H1 (cell line): ENCODE data around the gene ATXN2L. TPM values are rescaled to one million over a fixed set of nuclear protein-coding genes. Genes with fewer than 3 reads are reported as not detected.
A peak's percentile ranks its signal among the peaks of the same experiment; 100 is the strongest.

Experiments used
- BRCA1 ChIP-seq: IDR thresholded peaks from 2 replicates; pipeline ENCODE4 v1.6.1; 2012; ENCODE audit warnings: low read depth, low read length, improper control_type of control experiment
- CHD1 ChIP-seq: IDR thresholded peaks from 2 replicates; pipeline ENCODE4 v1.6.1; 2012; ENCODE audit warnings: low read depth, low read length, improper control_type of control experiment
- EP300 ChIP-seq, 2 experiments: IDR thresholded peaks; 1 replicate in 1 of 2; 2 replicates in 1 of 2; pipeline ENCODE4 v1.6.1; 2011 to 2012; ENCODE audit warnings: low read depth in 2 of 2, low read length in 2 of 2, mild to moderate bottlenecking in 2 of 2, borderline replicate concordance in 1 of 2, inconsistent platforms in 1 of 2, moderate library complexity in 1 of 2
- JUND ChIP-seq: IDR thresholded peaks from 2 replicates; pipeline ENCODE4 v1.6.1; 2011; ENCODE audit warnings: mild to moderate bottlenecking, improper control_type of control experiment, low read length
- KDM1A ChIP-seq: fragments of 200-600, 300-600 bp; sonication (generic); IDR thresholded peaks from 2 replicates; pipeline ENCODE4 v1.7.1; 2016; ENCODE audit warnings: mild to moderate bottlenecking, low read length, borderline replicate concordance
- PHF8 ChIP-seq: fragments of 200-600 bp; sonication (generic); conservative IDR thresholded peaks from 2 replicates; pipeline ENCODE4 v1.7.1; 2012; ENCODE audit warnings: low read depth, mild to moderate bottlenecking, inconsistent platforms, low read length, moderate library complexity
- SIN3A ChIP-seq, 2 experiments: IDR thresholded peaks in 1 of 2; conservative IDR thresholded peaks in 1 of 2; 2 replicates each; pipeline ENCODE4 v1.6.1; 2011 to 2012; ENCODE audit warnings: low read length in 2 of 2, improper control_type of control experiment in 1 of 2, low read depth in 1 of 2, mild to moderate bottlenecking in 1 of 2
- SRF ChIP-seq: IDR thresholded peaks from 2 replicates; pipeline ENCODE4 v1.6.1; 2011; ENCODE audit warnings: mild to moderate bottlenecking, low read depth, low read length, moderate library complexity
- SUZ12 ChIP-seq: fragments of 200-600 bp; sonication (generic); IDR thresholded peaks from 2 replicates; pipeline ENCODE4 v1.6.1; 2012; ENCODE audit warnings: mild to moderate bottlenecking, inconsistent platforms, low read length, moderate library complexity, mixed read lengths
- TEAD4 ChIP-seq: IDR thresholded peaks from 2 replicates; pipeline ENCODE4 v1.6.1; 2012; ENCODE audit warnings: low read depth, low read length, inconsistent platforms, mixed read lengths
- polyA plus RNA-seq, 7 experiments: library from polyadenylated mRNA; depleted of rRNA in 3 of 7; stranded (reverse) in 5 of 7; unstranded in 2 of 7; fragments of >200 nt in 5 of 7; fragments of 200-250 nt in 2 of 7; gene quantifications; 1 replicate in 5 of 7; 2 replicates in 1 of 7; 4 replicates in 1 of 7; pipeline versions ENCODE4 v1.2.1 to v1.2.3, GENCODE V29; 2011 to 2013; ENCODE audit warnings: missing spikeins in 2 of 7, mixed read lengths in 2 of 7
- total RNA-seq: library from RNA; stranded (reverse); fragmentation: NEBNext Ultra II Directional; extraction: Animal tissue kit (Norgen Biotek cat#: 25700); gene quantifications from 2 replicates; pipeline ENCODE4 v1.2.1, GENCODE V29; 2021

The ATXN2L gene
- total and polyA plus RNA-seq, 2 of the 8 experiments (the other 6 are each of a cell fraction or from before 2014, with no cell fraction given): 79.1 to 227 TPM

GRCh38 chr16:28846080-28846932 is 23.5 kb downstream of the ATXN2L start, which contains the start of gene TUFM (continued):
- no peak for TF ChIP-seq BRCA1
- no peak for TF ChIP-seq CHD1
- peak in 1 of 2 experiments; percentile 88; a peak in 2 of 3 replicates for TF ChIP-seq EP300 (IDR thresholded peaks at IDR 0.05; ENCODE audit: borderline replicate concordance in 1 of 2, low read depth in 2 of 2, low read length in 2 of 2)
- TF ChIP-seq SRF: peak; percentile 79
- peak; percentile 63 to 88; a peak in 2 of 4 replicates for TF ChIP-seq SIN3A (conservative IDR thresholded peaks at IDR 0.05 in 1 of 2, IDR thresholded peaks at IDR 0.05 in 1 of 2; ENCODE audit: low read depth in 1 of 2, low read length in 2 of 2)
- TF ChIP-seq KDM1A: peak; percentile 99
- peak; percentile 81 for TF ChIP-seq PHF8
- peak; percentile 52 for TF ChIP-seq JUND
- no peak for TF ChIP-seq TEAD4
- no peak for TF ChIP-seq SUZ12
